Suppressor macrophage treated with lipopolysaccharide for 1 hour (primary cell): ENCODE data around the gene IL10RB.
A peak's percentile ranks its signal among the peaks of the same experiment; 100 is the strongest.

Experiments used
- DNase-seq, 3 donors: peaks; one replicate each; pipeline ENCODE4 v3.0.0-alpha.2; 2020 to 2022

Gene IL10RB

GRCh38 chr21:33339135-33339534 lies 73.0 kb downstream of the IL10RB start:
- DNase-seq = no peak

- DNase-seq = peak; percentile 38 to 66 (median 47)
Measured at GRCh38 chr21:33339918-33340317, 73.8 kb downstream of the IL10RB start.

GRCh38 chr21:33345751-33346238 lies 79.6 kb downstream of the IL10RB start:
- no peak for DNase-seq
